Ovary (tissue), 3 donors: ENCODE measurements around the gene RNF138.

ENCODE experiments used
- CTCF ChIP-seq, 3 donors: fragments of 450-650 bp in 2 of 3; fragments of 200-600 bp in 1 of 3; IDR thresholded peaks; one replicate each; pipeline versions ENCODE4 v1.5.1 to v1.8.0; 2016 to 2022; ENCODE audit warnings: antibody characterized with exemption in 3 of 3, mild to moderate bottlenecking in 1 of 3
- EP300 ChIP-seq: sonication (generic); formaldehyde crosslinking; IDR thresholded peaks from one replicate; pipeline ENCODE4 v1.6.1; 2017; ENCODE audit warnings: antibody characterized with exemption
- donor health status: DM: no; HTN: no; CAD: no.

- TF ChIP-seq CTCF (IDR thresholded peaks at IDR 0.05): no peak
- TF ChIP-seq EP300: no peak
Measured at GRCh38 chr18:32042337-32042736, 49.3 kb upstream of the RNF138 start.
